Fibroblast of skin of left biceps (primary cell): ENCODE measurements around the gene ALKBH2.

Experiments
- DNase-seq, 2 experiments: peaks; one replicate each; pipeline ENCODE4 v3.0.0-alpha.2; 2013; ENCODE audit warnings: low read depth in 2 of 2

The ALKBH2 gene

DNA sequence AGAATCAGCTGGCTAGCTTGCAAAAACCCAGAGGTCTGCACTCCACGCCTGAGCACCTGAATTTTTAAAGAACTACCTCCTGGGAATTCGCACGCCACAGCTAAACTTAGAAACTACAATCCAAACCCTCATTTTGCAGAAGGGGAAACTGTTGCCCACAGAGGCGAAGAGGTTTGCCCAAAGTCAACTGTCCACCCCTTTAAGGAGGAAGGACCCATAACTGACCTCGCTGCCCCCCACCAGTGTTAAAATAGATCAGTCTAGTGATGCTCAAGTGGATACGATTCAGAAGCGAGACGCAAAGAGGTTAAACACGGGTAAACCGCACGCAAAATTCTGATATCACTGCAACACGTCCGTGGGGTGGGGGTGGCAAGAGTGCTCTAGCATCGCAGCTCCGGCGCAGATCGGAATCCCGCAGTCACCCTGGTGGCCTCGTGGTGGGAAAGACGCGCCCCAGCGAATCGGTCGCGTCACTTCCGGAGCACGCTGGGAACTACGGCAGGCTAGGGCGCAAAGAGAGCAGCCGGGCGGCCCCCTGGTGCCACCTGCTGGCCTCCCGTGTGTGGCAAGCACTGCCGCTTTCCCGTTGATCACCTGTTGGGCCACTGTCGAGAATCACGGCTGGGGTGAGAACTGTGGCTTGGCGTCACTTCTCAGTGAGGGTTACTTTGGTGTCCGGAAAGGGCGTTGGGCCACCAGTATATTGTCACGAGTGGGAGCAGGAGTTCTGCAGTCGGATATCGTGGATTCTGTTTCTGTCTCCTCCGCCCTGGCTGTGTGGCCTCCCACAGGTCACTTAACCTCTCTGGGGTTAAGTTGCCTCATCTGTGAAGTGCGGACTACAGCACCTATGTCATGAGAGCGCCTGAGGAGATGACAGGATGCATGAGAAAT lies at the start of gene ALKBH2:
TSS of gene ALKBH2 (minus strand) at position 451 of the 897 bp plus-strand sequence. CDS start 686 bp downstream, outside the sequence.
- DNase-seq, result peak; percentile 68

GRCh38 chr12:109140560-109140959 lies 47.3 kb upstream of the ALKBH2 start:
- DNase-seq, result no peak

DNA sequence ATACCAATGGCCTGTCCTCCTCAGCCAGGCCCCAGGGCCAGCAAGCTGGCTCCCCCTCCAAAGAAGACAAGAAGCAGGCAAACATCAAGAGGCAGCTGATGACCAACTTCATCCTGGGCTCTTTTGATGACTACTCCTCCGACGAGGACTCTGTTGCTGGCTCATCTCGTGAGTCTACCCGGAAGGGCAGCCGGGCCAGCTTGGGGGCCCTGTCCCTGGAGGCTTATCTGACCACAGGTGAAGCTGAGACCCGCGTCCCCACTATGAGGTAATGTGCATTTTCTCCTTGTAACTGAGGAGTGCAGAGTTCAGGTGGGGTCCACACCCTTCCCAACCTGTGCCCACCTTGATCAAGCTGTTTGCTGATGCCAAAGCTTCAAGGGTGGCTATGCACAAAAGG lies 46.5 kb upstream of the ALKBH2 start:
- DNase-seq, result no peak

DNA sequence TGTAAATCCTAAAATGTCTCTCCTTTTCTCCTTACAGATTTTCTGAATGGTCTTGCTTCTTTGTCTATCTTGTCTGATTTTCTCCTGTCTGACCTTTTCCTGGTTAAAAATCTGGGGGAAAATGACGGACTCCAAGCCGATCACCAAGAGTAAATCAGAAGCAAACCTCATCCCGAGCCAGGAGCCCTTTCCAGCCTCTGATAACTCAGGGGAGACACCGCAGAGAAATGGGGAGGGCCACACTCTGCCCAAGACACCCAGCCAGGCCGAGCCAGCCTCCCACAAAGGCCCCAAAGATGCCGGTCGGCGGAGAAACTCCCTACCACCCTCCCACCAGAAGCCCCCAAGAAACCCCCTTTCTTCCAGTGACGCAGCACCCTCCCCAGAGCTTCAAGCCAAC lies 46.1 kb upstream of the ALKBH2 start:
- no peak for DNase-seq

GRCh38 chr12:109137055-109137454 lies 43.8 kb upstream of the ALKBH2 start:
- no peak for DNase-seq

- no peak for DNase-seq
These were observed 41.1 kb upstream of the ALKBH2 start for GRCh38 chr12:109134186-109134917.

GRCh38 chr12:109131154-109132050 lies 38.1 kb upstream of the ALKBH2 start:
- DNase-seq, result no peak

DNA sequence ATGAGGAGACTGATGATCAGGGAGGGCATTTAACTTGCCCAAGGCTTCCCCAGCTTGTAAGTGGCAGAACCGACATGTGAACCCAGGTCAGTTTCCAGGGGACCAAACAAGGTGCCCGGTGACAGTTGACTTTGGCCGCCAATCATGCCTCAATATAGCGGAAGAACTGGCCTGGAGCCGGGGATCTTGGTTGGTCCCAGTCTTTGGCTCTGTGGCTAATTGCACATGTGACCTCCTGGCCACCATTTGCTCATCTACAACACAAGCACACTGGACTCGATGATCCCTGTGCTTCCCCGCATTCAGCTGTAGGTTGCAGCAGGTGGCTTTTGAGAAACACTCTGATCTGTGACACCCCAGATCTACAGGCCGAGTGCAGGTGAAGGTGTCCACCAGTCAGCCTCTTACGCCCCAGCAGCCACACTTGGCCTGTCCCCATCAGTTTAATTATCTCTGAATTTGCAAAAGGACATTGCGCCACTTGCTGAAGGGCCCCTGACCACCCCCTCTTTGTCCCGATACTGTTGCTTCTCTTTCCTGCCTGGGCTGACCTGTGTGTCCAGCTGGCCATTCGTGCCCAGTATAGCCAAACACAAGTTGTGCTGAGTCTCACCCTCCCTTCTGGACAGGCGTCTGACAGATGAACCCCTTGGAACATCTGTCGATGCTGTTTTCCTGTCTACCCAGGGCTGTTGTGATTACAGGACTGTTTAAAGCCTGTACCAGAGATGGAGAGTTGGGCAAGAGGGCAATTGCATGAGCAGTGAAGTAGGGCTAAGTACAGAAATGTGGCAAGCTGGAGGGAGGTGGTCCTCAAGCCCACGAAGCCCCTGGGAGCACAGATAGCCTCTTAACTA lies 37.3 kb upstream of the ALKBH2 start:
- no peak for DNase-seq

GRCh38 chr12:109127533-109128242 lies 34.4 kb upstream of the ALKBH2 start:
- DNase-seq, result no peak

GRCh38 chr12:109126784-109127183 lies 33.5 kb upstream of the ALKBH2 start:
- DNase-seq, result no peak

- DNase-seq, result no peak
These were observed 32.5 kb upstream of the ALKBH2 start for GRCh38 chr12:109125791-109126190.

GRCh38 chr12:109124878-109125648 lies 31.8 kb upstream of the ALKBH2 start:
- no peak for DNase-seq

DNA sequence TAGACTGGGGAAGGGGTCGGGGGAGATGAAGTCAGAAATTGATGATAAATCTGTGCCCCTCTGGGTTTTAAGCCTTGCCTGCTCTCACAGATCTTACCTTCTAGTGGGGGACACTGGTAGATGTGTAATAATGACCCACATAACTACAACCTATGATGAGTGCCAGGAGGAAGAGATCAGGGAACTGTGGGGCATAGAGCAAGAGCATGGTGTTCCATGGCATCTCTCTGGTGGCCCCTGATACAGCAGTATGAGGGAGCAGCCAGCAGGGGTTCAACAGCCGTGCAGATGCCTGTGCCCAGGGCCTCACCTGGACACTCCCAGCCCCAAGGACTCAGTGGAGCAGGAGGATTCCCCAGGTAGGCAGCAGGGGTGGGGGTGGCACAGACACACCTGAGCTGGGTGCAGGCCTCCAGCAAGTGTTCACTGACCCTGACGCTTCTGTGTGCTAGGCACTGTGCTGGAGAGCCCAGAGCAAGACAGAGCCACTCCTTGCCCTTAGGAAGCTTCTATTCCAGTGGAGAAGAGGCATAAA lies 28.1 kb upstream of the ALKBH2 start:
- no peak for DNase-seq

- DNase-seq, result no peak
These were observed 27.3 kb upstream of the ALKBH2 start for GRCh38 chr12:109120557-109120956.

- no peak for DNase-seq
These were observed 26.8 kb upstream of the ALKBH2 start for GRCh38 chr12:109120095-109120494.

DNA sequence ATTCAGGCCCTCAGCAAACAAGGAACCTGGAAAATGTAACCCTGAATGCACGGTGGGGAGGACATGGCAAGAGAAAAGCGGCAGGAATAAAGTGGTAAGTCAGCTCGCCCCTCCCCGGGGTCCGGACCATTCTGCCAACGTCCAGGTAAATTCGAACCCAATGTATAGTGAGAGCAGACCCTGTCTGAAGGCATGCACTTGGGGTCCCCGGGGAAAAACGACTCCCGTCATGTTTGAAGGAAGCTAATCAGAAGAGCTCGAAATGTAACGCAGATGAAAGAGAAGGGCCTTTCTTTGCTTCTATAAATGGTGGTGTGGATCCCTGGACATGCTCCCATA lies 23.3 kb upstream of the ALKBH2 start:
- no peak for DNase-seq

DNA sequence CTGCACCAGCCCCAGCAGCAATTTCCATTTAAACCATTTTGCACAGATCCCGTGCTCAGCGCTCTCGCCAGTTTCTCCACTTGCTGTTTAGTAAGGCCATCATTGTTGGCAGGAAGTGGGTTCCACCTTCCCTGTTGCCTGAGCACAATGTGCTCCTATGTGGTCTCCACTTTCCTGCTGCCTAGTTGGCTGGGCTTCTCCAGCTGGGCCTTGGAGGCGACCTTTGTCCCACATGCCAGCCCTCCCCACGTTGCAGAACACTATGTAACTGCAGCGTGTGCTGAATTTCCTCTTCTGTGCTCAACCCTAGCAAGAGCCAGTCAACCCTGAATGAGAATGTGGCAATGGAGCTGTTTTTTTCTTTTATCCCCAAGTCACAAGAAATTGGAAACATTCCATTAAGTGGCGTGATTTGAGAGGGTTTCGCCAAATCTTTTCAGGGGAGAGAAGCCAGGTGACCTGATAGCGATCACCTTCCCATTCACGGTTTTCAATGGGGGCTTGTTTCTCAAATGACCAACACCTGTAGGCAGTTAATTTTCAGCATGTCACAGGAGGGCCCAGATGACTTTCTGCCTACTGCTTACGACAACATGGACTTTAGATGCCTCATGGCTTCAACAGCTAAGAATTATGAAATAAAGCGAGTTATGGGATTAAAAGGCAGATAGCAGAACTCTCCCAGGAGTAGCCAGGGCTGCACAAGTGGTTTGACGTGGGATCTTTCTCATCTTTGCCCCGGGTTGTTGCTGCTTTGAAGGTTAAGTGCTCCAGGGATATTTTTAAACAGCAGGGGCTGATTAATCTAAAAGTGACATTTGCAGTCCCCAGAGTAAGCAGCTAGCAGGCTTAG lies 22.7 kb upstream of the ALKBH2 start, which contains the start of gene ACACB:
TSS of gene ACACB (plus strand) at position 830 of the 853 bp plus-strand sequence. CDS start 22,819 bp downstream, outside the sequence.
- no peak for DNase-seq

GRCh38 chr12:109115404-109115757 lies 22.1 kb upstream of the ALKBH2 start:
- no peak for DNase-seq
